HG03064 (cell line): Measurements from ENCODE around the gene TRRAP.
A peak's percentile ranks its signal among the peaks of the same experiment; 100 is the strongest.

Experiments used
- ATAC-seq: cut with Tn5 transposase; IDR thresholded peaks from one replicate; pipeline ENCODE4 v1.9.1; 2021; ENCODE audit warnings: low read depth; ENCODE audit not compliant: unreplicated experiment

The TRRAP gene

DNA sequence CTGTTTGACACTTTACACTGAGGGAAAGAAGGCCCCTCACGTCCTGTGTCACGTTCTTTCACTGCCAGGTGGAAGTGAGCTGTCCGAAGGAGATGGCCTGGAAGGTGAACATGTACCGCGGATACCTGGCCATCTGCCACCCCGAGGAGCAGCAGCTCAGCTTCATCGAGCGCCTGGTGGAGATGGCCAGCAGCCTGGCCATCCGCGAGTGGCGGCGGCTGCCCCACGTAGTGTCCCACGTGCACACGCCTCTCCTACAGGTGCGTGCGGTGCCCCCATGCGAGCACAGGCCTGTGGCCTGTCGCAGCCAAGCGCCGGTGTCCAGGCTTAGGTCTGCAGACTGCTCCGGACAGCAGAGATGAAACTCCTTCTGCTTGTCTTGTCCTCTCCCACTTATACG lies 103.4 kb downstream of the TRRAP start:
- no peak for ATAC-seq

DNA sequence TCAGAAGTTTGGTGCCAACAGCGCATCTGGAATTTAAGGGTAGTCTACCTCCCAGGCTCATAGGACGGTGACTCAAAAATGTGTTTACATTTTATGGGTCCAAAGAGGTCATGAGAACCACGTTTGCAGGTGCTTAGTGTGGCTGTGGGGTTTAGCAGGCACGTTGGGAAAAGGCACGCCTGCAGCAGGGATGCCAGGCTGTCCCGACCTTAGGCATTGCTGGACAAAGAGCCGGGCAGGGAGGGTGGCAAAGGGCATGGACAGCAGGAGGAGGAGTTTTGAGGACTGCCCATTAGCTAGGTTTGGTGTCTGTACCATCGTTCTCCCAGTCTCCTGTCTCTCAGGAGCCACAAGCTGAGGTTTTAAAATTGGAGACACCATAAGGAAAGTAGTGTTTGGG lies 104.4 kb downstream of the TRRAP start:
- no peak for ATAC-seq

DNA sequence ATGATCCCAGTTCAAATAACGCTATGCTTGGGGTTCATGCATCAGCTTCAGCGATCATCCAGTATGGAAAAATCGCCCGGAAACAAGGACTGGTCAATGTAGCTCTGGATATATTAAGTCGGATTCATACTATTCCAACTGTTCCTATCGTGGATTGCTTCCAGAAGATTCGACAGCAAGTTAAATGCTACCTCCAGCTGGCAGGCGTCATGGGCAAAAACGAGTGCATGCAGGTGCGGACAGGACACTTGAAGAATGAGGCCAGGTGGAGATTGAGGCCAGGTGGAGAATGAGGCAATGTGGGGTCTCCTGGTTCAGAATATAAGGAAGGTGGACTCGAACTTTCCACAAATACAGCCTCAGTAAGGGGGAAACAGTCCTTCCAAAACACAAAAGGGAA lies 105.8 kb downstream of the TRRAP start:
- no peak for ATAC-seq

DNA sequence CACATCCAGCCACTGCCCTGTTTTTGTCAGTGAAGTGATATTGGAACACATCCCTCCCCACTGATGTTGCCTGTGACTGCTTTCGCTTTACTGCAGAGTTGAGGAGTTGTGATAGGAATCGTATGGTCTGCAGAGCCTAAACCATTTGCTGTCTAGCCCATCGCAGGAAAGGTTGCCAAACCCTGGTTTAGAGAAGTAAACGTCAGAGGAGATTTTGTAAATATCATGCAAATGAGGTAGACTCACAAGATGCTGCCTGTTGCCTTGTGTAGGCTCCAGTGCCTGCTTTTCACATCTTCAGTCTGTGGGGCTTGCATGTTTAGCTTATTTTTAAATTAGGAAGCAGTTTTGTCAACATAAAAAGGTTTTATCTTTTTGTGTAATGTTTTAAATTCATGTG lies 107.1 kb downstream of the TRRAP start:
- no peak for ATAC-seq

DNA sequence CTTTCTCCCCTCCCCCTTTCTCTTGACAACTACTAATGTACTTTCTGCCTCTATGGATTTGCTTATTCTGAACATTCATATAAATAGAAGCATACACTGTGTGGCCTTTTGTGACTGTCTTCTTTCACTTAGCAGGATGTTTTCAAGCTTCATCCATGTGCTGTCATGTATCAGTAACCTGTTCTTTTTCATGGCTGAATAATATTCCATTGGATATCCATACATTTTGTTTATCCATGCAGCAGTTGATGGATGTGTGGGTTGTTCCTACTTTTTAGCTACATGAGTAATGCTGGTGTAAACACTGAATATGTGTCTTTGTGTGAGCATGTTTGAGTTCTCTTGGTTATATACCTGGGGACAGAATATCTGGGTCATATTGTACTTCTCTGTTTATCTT lies 107.6 kb downstream of the TRRAP start:
- no peak for ATAC-seq

DNA sequence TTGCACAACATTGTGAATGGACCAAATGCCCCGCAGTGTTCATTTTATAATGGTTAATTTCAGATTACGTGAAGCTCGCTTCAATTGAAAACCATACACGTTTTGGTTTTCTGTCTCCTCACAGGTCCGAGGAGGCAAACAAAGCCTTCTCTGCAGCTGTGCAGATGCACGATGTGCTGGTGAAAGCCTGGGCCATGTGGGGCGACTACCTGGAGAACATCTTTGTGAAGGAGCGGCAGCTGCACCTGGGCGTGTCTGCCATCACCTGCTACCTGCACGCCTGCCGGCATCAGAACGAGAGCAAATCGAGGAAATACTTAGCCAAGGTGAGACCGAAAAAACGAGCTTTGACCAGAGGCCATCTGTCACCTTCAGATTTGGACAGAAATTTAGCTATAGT lies 110.3 kb downstream of the TRRAP start:
- ATAC-seq = no peak

DNA sequence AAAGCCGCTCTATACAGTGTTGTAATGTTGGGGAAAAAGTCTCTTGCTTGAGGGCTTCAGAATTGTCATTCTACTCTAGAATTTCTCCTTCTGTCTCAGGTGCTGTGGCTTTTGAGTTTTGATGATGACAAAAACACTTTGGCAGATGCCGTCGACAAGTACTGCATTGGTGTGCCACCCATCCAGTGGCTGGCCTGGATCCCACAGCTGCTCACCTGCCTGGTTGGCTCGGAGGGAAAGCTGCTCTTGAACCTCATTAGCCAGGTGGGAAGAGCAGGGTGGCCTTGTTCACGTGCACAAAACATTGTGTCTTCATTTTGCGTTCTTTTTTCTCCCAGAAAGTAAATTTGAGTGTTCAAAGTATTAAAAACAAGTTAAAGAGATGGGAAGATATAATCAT lies 112.0 kb downstream of the TRRAP start:
- no peak for ATAC-seq

DNA sequence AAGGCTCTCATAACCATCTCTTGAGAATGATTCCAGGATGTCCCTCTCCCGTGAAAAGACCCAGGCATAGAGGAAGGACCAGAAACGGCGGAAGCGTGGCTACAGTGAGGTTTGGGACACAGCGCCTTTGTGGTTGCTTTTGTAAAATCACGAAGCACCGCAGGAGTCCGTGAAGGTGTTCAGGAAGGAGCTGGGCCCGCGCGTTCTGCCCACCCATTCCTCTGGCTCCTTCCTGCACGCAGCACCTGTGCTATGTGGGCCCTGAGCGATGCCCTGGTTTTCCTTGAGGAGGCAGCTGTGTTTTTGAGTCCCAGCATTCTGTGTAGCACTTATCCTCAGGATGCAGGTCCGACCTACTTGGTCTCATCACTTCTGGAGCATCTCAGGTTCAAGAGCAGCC lies 112.8 kb downstream of the TRRAP start:
- ATAC-seq = no peak

DNA sequence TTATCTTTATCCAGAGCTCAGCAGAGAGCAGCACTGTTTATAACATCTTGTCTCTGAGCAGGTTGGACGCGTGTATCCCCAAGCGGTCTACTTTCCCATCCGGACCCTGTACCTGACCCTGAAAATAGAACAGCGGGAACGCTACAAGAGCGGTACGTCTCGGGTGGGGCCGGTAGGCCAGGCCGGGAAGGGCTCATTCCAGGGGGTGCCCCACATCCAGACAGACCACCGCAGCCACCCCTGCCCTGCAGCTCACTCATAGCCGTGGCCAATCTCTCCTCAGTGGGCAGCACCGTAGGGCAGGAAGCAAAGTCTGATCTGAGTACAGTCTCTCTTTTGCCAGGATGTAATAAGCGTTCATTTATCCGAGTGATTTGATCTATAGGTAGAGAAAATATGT lies 113.7 kb downstream of the TRRAP start:
- no peak for ATAC-seq

DNA sequence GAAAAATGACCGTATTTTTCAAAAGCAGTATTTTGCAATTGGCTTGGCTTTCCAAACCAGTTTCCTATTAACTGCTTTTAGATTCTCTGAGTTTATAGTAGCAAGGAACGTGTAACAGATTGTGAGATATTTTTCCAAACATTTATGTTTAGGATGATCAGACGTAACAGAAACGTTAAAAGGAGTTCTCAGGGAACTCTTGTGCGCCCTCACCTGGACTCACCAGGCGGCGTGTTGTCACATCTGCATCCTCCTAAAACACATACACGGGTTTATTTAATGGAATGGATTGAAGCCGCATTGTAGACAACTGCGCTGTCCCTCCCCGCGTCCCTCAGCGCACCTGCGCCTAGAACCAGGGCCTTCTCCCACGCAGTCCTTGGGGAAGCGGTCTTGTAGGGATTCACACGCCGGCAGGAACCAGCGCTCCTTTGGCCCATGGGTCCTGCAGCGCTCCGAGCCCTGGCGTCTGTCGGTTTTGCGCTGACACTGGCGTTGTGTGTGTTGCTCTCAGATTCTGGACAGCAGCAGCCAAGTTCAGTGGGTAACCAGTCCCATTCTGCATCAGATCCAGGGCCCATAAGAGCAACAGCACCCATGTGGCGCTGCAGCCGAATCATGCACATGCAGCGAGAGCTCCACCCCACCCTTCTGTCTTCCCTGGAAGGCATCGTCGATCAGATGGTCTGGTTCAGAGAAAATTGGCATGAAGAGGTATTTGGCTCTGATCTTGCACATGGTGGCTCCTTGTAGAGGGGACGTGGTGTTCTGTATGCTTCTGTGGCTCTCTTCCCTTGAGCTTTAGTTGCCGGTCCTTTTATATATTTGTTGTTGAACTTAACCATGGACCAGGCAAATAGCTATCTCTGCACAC lies 114.9 kb downstream of the TRRAP start:
- ATAC-seq = no peak

DNA sequence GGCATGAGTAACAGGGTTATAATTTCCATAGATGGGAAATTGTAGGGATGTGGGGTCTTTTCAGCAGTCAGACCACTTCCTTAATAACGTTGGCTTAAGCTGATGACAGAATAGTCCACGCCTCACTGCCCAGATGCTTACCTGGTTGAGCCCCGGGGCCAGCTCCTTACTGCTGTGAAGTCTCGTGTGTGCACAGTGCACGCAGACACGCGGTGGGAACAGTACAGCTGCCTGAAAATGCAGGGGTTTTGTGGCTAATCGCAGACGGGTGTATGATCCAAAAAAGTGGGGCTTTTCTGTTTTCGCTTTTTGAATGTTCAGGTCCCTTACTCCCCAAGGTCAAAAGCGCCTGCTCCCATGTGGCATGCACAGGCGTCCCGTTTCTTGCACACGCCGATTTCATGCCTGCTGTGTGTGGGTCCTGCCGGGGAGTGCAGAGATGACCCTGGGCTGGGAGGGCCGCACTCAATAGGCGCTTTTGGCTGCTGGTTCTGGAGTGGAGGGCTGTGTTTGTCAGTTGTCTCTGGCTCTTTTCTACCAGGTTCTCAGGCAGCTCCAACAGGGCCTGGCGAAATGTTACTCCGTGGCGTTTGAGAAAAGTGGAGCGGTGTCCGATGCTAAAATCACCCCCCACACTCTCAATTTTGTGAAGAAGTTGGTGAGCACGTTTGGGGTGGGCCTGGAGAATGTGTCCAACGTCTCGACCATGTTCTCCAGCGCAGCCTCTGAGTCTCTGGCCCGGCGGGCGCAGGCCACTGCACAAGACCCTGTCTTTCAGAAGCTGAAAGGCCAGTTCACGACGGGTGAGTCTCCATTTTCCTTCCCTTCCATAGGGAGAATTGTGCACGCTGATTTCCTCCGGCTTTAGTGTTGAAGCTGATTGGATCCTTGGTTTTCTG lies 116.0 kb downstream of the TRRAP start:
- no peak for ATAC-seq

DNA sequence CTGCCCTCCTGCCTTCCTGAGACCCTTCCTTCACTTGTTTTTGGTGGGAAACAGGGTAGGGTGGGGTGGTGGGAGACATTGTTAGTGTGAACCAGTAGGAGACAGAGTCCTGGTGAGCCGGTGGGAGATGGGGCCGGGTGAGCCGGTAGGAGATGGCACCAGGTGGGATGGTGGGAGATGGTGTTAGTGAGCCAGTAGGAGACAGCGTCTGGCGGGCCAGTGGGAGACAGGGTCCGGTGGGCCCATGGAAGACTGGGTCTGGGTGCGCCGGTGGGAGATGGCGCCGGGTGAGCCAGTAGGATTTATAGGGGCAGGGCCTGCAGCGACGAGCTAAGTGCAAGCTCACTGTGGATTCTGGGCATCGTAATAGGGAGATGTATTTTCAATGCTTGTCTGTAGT lies 116.8 kb downstream of the TRRAP start:
- no peak for ATAC-seq

DNA sequence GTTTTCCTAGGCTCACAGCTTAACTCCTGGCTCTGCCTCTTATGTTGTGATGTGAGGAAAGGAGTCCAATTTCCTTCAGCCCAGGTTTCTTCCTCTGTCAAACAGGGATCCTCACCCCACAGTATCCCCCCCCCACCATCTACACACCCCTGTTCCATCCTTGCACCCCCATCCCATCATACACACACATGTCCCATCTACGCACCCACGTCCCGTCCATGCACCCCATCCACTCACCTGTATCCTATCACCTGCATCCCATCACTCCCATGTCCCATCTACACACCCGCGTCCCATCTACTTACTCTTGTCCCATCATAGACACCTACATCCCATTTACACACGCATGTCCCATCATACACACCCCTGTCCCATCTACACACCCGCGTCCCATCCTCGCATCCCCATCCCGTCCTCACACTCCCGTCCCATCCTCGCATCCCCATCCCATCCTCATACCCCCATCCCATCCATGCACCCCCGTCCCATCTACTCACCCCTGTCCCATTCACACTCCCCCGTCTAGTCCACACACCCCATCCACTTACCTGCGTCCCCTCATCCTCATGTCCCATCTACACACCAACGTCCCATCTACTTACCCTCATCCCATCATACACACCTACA lies 117.3 kb downstream of the TRRAP start:
- no peak for ATAC-seq

DNA sequence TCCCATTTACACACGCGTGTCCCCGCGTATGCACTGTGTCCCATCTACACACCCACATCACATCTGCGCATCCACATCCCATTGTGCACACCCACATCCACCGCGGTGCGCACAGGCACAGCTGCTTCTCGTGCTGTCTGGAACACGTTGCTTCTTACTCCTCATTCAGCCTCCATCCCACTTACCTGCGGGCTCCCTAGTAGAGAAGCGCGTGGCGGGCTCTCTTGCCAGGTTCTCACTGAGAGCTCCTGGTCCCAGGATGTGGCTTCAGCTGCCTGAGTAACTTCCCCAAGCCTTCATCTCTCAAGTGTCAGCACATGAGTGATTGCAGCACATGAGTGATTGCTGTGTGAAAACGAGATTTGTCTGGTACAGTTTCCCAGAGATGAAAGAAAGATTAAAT lies 117.8 kb downstream of the TRRAP start:
- peak; percentile 74 for ATAC-seq

DNA sequence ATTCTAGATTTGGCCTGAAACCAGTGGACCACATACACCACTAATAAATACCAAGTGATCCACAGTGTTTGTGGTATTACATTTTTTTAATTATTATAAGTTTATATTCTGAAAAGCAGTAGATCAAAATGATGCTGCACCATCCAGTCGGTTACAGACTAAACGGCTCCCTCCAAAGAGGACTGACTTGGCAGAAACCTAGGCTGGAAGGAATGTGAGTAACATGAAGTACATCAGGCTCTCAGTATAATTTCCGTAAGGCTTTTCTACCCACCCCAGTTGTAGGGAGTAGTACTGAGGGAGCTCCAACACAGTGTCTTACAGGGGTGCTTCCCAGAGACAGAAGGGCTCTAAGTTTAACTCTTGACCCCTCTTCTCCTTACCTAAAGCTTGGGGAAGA lies 119.5 kb downstream of the TRRAP start:
- ATAC-seq = no peak

DNA sequence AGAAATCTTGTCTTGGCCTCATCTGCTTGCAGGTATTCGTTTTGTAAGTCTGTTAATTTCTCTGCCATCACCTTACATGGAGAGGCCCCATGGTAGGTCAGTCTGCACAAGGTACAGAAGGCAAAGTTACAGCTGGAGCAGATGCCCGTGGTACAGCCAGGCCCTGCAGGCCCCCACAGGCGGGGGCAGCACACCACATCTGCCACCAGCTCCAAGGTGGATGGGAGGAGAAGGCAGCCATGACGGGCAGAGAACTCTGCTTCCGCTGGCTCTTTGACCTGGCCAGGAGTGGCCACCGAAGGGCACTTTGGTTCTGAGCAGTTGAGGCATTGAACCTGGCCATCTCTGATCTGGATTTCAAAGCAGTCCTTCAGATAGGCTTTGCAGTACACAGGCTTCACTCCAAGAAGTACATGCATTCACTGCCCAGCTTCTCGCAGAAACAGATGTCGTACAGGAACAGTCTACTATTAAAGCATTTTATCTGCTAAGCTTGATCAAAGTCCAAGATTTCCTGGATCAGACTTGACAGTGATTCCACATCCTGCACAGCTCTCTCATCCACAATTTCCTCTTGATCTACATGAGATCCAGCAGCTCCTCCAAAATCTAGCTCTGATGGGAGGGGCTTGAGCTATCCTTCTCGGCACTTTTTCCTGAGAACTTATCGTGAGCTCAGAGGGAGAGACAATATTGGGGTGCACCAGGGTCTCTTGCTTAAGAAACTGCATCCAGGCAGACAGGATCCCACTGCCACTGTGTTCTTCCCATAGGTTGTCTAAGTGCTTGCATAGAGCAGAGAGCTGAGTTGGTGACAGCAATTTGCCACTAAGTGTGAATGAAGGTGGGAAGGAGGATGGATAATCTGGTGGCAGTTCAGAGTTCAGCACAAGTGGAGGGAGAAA lies 120.7 kb downstream of the TRRAP start:
- no peak for ATAC-seq

DNA sequence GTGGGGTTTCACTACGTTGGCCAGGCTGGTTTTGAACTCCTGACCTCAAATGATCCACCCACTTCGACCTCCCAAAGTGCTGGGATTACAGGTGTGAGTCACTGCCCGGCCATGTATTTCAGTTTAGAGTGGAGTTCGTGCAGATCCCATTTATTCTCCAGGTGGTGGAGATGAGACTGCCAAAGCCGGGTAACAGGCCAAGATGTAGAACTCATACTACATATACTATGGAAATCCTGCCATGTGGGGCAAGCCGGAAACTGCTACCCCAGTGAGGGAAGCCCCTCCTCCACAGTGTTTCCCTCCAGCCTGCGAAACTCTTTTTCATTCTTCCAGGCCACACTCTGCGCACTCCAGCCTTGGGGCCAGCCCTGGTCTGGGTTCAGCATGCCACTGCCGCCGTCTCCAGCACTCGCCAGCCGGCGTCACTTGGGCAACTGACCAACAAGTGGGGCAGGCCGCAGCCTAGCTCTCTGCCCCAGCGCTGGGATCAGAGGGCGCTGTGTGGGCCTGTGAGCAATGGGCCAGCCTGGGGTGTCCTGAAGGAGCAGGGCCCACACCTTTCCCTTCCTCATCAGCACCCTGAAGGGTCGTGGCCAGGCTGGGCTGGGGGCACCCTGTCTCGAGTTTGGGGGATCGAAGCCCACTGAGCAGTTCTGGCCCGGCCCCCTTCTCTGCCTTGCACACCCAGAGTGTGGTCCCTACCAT lies 122.0 kb downstream of the TRRAP start:
- no peak for ATAC-seq

DNA sequence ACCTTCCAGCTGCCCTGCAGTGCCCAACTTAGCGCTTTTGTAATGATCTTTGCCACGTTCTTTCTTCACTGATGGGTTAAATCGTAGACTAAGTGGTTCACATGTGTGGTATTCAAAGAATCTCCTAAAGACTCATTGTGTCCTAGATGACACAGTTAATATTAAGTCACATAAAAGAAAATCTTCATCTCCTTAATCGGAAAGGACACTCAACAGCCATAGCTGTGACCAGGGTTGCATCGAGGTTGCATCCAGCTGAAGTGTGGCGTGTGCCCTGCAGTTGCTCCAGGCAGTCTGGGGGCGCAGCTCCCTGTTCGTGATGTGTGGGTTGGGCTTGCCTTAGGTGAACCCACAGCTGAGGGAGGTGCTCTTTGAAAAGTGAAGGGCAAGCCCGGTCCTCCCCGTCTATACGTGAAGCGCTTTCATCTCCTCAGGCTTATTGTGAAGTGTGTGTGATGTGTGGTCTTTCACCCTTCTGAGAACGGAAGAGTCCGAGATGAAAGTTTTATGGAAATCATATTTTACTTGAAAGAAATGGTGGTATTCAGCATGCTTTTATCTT lies 122.7 kb downstream of the TRRAP start:
- ATAC-seq = no peak

DNA sequence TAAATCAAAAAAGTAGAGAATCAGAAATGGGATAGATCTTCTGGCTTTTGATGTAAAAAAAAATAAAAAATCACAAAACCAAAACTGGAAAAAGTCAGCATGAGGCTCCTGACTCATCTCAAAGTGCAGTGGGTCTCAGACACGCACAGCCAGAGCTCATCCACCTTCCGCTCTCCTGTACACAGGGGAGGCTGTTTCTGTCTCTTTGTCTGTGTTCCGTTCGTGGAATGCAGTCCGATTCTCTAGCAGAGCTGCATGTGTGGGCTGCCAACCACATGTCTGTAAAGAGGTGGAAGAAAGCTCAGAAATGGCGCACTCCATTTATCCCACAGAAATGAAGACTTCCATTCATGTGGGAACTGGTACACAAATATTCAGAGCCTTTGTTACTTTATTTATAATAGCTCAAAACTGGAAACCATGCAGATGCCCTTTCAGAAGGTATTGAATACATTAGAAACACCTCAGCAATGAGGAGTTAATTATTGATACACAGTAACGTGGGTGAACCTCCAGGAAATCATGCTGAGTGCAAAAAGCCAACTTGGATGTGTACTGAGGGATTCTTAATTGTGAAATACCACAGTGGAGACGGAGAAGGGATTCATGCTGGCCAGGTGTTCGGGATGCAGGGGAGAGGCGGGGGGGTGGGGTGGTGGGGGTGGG lies 123.3 kb downstream of the TRRAP start:
- ATAC-seq = no peak
